OCI-LY3 (cell line): ENCODE data around the gene SEC24D.

Experiments used
- H2AFZ ChIP-seq: fragments of 200-600, 300-600 bp; shearing (Covaris generic); 2 replicates; pipeline ENCODE4 v1.6.0; 2014; ENCODE audit warnings: antibody characterized with exemption, low read depth, low read length
- H3K27ac ChIP-seq: fragments of 200-600, 300-600 bp; sonication (generic); 2 replicates; pipeline ENCODE4 v1.5.1; 2014; ENCODE audit warnings: mild to moderate bottlenecking, low read length, moderate library complexity, mixed read lengths
- H3K27me3 ChIP-seq: fragments of 200-600, 300-600 bp; sonication (generic); 2 replicates; pipeline ENCODE4 v1.6.1; 2014; ENCODE audit warnings: low read depth, low read length, mixed read lengths
- H3K36me3 ChIP-seq: fragments of 200-600, 300-600 bp; sonication (generic); replicated peaks from 2 replicates; pipeline ENCODE3; 2014; ENCODE audit warnings: low read depth, low read length, mixed read lengths
- H3K4me1 ChIP-seq: fragments of 300-600, 200-600 bp; sonication (generic); 2 replicates; pipeline ENCODE4 v1.6.1; 2014; ENCODE audit warnings: low read length, mixed read lengths
- H3K4me2 ChIP-seq: fragments of 200-600, 300-600 bp; sonication (generic); 2 replicates; pipeline ENCODE4 v1.6.1; 2014; ENCODE audit warnings: low read length, mixed read lengths
- H3K4me3 ChIP-seq: fragments of 300-600, 200-600 bp; sonication (generic); 2 replicates; pipeline ENCODE4 v1.5.1; 2014; ENCODE audit warnings: antibody characterized with exemption, mild to moderate bottlenecking, low read length, moderate library complexity
- H3K79me2 ChIP-seq: fragments of 300-600, 200-600 bp; shearing (Covaris generic); 2 replicates; pipeline ENCODE4 v1.6.1; 2014; ENCODE audit warnings: mild to moderate bottlenecking, low read length, mixed read lengths
- H3K9ac ChIP-seq: fragments of 300-600, 200-600 bp; shearing (Covaris generic); 2 replicates; pipeline ENCODE4 v1.6.0; 2014; ENCODE audit warnings: mild to moderate bottlenecking, low read length, moderate library complexity
- H3K9me3 ChIP-seq: fragments of 200-600, 300-600 bp; shearing (Covaris generic); 2 replicates; pipeline ENCODE4 v1.6.1; 2014; ENCODE audit warnings: low read length, mixed read lengths; ENCODE audit not compliant: insufficient read depth
- H4K20me1 ChIP-seq: fragments of 200-600, 300-600 bp; sonication (generic); 2 replicates; pipeline ENCODE4 v1.6.1; 2016; ENCODE audit warnings: low read length, mixed read lengths; ENCODE audit not compliant: insufficient read depth
- CTCF ChIP-seq: fragments of 200-600, 300-600 bp; sonication (generic); IDR thresholded peaks from 2 replicates; pipeline ENCODE4 v1.5.1; 2014; ENCODE audit warnings: antibody characterized with exemption, low read length, low read depth
- EZH2phosphoT487 ChIP-seq: fragments of 200-600 bp; shearing (Covaris generic); IDR thresholded peaks from 2 replicates; pipeline ENCODE4 v1.6.1; 2018; ENCODE audit warnings: antibody characterized with exemption, mixed run types, low read depth

Gene SEC24D

GRCh38 chr4:118835571-118836300 lies at the start of gene SEC24D:
SEC24D (minus strand) TSS chr4:118836126; CDS start chr4:118833696, 2,430 bp downstream.
- H3K4me3 ChIP-seq, result peak within 1 kb of the TSS; percentile 97
- H2AFZ ChIP-seq, result peak within 1 kb of the TSS; percentile 100
- H3K27me3 ChIP-seq, result no peaks in the 10 kb centered on the region
- peaks cover 13% of the 10 kb centered on the region for H3K36me3 ChIP-seq
- peaks cover 8% of the 10 kb centered on the region; the same call in 1 of the 2 replicates for H4K20me1 ChIP-seq
- no peaks in the 10 kb centered on the region for H3K9me3 ChIP-seq
- peak within 1 kb of the TSS; percentile 79 for H3K4me2 ChIP-seq
- H3K4me1 ChIP-seq, result peaks cover 22% of the 10 kb centered on the region
- TF ChIP-seq CTCF (no peak), EZH2phosphoT487 (no peak)
- peak within 1 kb of the TSS; percentile 97 for H3K9ac ChIP-seq
- H3K79me2 ChIP-seq, result peaks cover 26% of the 10 kb centered on the region
- peak within 1 kb of the TSS; percentile 75 for H3K27ac ChIP-seq

- no peak overlapping the region for H3K9ac ChIP-seq
- H4K20me1 ChIP-seq, result no peaks in the 10 kb centered on the region
- H3K27ac ChIP-seq, result no peak overlapping the region
- H3K9me3 ChIP-seq, result no peaks in the 10 kb centered on the region
- peaks cover 12% of the 10 kb centered on the region for H3K4me1 ChIP-seq
- H3K4me3 ChIP-seq, result no peak overlapping the region
- no peak overlapping the region for H3K4me2 ChIP-seq
- no peaks in the 10 kb centered on the region for H3K36me3 ChIP-seq
- H2AFZ ChIP-seq, result no peak overlapping the region
- H3K79me2 ChIP-seq, result no peaks in the 10 kb centered on the region
- peaks cover 8% of the 10 kb centered on the region; the same call in 1 of the 2 replicates for H3K27me3 ChIP-seq
- no peak for TF ChIP-seq EZH2phosphoT487
- TF ChIP-seq CTCF, result no peak
Measured at GRCh38 chr4:118884716-118885115, 48.8 kb upstream of the SEC24D start.

- Histone ChIP-seq H3K4me2 (no peak overlapping the region), H3K79me2 (no peaks in the 10 kb centered on the region), H3K36me3 (no peaks in the 10 kb centered on the region), H3K4me3 (no peak overlapping the region), H3K4me1 (peaks cover 5% of the 10 kb centered on the region; the same call in 1 of the 2 replicates), H3K9ac (no peak overlapping the region), H3K27ac (no peak overlapping the region), H3K9me3 (no peaks in the 10 kb centered on the region), H4K20me1 (no peaks in the 10 kb centered on the region), H2AFZ (no peak overlapping the region), H3K27me3 (peaks cover 8% of the 10 kb centered on the region; the same call in 1 of the 2 replicates)
- no peak for TF ChIP-seq EZH2phosphoT487
- TF ChIP-seq CTCF, result peak; percentile 47
Measured at GRCh38 chr4:118883861-118884260, 47.9 kb upstream of the SEC24D start.

- Histone ChIP-seq H3K27me3 (no peaks in the 10 kb centered on the region), H3K4me3 (no peak overlapping the region), H3K79me2 (no peaks in the 10 kb centered on the region), H3K9me3 (no peaks in the 10 kb centered on the region), H3K4me2 (no peak overlapping the region), H3K9ac (no peak overlapping the region), H3K27ac (no peak overlapping the region), H3K36me3 (no peaks in the 10 kb centered on the region), H4K20me1 (no peaks in the 10 kb centered on the region), H2AFZ (no peak overlapping the region), H3K4me1 (no peaks in the 10 kb centered on the region)
- TF ChIP-seq EZH2phosphoT487 (no peak), CTCF (no peak)
Measured at GRCh38 chr4:118881512-118882146, 45.7 kb upstream of the SEC24D start.
